Fibroblast of villous mesenchyme (primary cell): ENCODE measurements around the gene KCNJ14. TPM values are rescaled to one million over a fixed set of nuclear protein-coding genes. Genes with fewer than 3 reads are reported as not detected.
"Not testable (repeated sequence)": the region's sequence is repeated elsewhere in the genome, so short reads cannot be mapped to it uniquely, and the experiment has no call there.

ENCODE experiments used
- DNase-seq: peaks from one replicate; pipeline ENCODE4 v3.0.0-alpha.2; 2010; ENCODE audit warnings: low read depth
- H3K4me3 ChIP-seq: 2 replicates; pipeline ENCODE4 v1.5.1; 2011; ENCODE audit warnings: low read depth, mild to moderate bottlenecking, low read length
- total RNA-seq: library from RNA; depleted of rRNA; stranded (reverse); fragments of >200 nt; gene quantifications from 2 replicates; pipeline ENCODE4 v1.2.3, GENCODE V29; 2012
- TF ChIP-seq, protein P1 (sequence below): IDR thresholded peaks from 2 replicates; pipeline ENCODE4 v1.5.1; 2012; ENCODE audit warnings: low read depth, mild to moderate bottlenecking, low read length; ENCODE audit not compliant: insufficient read depth

Gene KCNJ14
- total RNA-seq, 1 donor = 0.43 TPM

DNA sequence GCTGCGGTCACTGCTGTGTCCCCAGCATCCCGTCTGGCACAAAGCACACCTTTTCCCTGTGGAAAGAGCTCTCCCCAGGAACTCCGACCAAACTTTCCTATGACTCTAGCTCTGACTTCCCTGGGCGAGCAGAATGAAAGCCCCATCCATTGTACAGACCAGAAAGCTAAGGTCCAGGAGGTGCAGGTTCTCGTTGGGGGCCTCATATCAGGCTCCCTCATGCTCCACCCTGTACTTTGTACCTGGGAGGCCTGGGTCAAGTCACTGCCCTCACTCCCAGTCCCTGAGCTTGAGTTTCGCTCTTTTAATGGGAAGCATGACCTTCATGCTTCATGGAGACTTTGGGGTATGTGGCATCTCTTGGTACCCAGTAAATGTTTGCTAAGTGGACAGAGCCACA is 32.2 kb downstream of the KCNJ14 start:
- H3K4me3 ChIP-seq = no peak overlapping the region
- TF ChIP-seq, protein P1, sequence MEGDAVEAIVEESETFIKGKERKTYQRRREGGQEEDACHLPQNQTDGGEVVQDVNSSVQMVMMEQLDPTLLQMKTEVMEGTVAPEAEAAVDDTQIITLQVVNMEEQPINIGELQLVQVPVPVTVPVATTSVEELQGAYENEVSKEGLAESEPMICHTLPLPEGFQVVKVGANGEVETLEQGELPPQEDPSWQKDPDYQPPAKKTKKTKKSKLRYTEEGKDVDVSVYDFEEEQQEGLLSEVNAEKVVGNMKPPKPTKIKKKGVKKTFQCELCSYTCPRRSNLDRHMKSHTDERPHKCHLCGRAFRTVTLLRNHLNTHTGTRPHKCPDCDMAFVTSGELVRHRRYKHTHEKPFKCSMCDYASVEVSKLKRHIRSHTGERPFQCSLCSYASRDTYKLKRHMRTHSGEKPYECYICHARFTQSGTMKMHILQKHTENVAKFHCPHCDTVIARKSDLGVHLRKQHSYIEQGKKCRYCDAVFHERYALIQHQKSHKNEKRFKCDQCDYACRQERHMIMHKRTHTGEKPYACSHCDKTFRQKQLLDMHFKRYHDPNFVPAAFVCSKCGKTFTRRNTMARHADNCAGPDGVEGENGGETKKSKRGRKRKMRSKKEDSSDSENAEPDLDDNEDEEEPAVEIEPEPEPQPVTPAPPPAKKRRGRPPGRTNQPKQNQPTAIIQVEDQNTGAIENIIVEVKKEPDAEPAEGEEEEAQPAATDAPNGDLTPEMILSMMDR = no peak
- DNase-seq = no peak

DNA sequence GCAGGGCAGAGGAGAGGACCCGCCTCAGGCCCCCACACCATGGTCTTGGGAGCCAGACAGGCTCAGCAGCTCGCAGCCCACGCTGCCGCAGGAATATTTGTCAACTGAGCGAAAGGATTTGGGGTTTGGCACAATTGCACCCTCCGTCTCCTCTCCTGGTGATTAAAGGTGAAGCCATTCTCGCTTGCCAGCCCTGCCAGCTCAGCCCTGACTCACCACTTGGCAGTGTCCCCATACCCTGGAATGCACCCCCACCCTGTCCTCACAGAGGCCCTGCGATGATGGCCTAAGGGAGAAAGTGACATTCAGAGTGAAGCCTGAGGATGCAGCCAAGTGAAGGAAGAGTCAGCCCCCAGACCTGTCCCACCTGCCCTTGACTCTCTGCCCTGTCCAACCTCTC is 32.6 kb downstream of the KCNJ14 start:
- no peak overlapping the region for H3K4me3 ChIP-seq
- TF ChIP-seq, protein P1 = no peak
- no peak for DNase-seq

DNA sequence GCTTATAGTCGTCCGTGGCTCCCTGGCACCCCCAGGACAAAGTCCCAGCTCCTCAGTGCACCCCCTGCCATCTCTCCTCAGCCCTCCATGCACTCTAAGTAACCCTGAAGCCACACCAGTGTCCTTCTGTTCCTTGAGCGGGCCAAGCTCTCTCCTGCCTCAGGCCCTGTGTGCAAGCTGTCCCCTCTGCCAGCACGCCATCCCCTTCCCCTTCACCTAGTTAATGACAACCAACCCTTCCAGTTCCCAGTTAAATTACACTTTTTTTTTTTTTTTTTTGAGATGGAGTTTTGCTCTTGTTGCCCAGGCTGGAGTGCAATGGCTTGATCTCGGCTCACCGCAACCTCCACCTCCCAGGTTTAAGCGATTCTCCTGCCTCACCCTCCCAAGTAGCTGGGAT is 33.1 kb downstream of the KCNJ14 start:
- DNase-seq, H3K4me3 ChIP-seq: not testable (repeated sequence)

DNA sequence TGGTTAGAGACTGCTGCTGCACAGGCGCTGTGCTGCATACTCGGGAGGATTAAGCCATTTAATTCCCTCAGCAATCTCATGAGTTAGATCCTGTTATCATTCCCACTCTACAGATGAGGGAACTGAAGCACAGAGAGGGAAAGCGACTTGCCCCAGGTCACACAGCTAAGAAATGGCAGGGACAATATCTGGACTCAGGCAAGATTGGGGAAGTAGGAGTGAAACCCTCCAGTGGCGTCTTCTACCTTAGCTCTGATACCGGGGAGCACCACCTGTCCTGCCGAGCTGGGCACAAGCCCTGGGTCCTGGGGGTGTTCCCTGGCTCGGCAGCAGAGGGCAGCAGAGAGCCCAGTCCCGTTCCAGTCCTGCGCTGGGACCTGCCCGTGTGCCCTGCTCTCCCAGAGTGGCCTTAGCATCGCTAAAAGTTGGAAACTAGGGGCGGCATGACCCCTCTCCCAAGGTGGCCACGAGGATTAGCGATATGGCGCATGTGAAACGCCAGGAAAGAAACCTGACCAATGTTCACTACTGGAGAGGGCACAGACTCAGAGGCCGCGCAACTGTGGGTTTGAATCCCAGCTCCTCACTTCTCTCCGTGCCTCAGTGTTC is 34.3 kb downstream of the KCNJ14 start:
- peak; percentile 54 for DNase-seq

DNA sequence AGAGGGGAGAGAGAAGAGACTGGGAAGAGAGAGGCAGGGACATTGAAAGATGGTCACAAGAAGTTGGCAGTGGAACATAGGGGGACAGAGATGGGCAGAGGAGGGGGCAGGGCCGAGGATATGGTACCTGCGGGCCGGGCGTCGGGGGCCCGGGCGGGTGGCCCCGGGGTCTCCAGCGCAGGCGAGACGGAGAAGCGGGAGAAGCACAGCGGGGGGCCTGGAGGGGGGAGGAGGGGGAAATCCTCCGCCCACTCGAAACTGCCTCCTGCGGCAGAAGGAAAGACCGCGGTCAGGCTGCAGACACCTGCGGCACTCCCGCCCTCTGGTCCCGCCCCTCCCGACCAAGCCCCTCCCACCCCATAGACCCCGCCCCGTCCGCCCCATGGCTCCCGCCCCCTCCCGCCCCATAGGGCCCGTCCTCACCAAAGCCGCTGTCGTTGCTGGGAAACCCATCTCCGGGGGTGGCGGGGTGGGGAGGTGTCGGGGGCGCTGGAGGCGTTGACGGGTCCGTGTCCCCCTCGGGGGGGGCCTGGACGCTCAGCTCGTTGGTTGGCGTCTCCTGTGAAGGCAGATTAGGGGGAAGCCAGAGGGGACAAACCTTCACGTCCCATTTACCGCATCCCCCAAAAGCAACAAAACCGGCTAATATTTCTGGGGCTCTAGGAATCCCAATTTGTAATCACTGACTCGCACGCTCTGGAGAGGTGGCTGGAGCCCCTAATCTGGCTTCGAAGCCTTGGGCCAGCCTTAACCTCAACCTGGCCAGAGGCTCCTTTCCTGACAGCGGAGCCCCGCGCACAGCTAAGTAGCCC is 35.8 kb downstream of the KCNJ14 start:
- TF ChIP-seq, protein P1 = no peak
- DNase-seq = no peak
- no peak overlapping the region for H3K4me3 ChIP-seq

More for the DNA sequence above, 34.3 kb downstream of the KCNJ14 start:
- no peak overlapping the region for H3K4me3 ChIP-seq
- TF ChIP-seq, protein P1 = peak; percentile 93

DNA sequence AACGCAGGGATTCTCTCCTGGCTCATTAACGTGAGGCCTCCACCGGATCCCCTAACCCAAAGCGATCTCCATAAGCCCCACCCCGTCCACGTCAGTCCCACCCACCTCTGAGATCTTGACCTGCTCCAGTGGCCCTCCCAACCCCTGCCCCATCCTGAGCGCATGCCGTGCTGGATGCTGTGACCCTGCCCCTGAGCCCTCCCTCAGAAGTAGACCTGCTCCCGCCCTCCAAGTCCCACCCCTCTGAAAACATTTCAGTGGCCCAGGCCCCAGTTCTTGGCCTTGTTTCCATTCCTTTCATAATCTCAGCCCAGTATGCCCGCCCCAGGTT is 36.4 kb downstream of the KCNJ14 start:
- DNase-seq = no peak
- TF ChIP-seq, protein P1 = no peak
- H3K4me3 ChIP-seq = no peak overlapping the region

DNA sequence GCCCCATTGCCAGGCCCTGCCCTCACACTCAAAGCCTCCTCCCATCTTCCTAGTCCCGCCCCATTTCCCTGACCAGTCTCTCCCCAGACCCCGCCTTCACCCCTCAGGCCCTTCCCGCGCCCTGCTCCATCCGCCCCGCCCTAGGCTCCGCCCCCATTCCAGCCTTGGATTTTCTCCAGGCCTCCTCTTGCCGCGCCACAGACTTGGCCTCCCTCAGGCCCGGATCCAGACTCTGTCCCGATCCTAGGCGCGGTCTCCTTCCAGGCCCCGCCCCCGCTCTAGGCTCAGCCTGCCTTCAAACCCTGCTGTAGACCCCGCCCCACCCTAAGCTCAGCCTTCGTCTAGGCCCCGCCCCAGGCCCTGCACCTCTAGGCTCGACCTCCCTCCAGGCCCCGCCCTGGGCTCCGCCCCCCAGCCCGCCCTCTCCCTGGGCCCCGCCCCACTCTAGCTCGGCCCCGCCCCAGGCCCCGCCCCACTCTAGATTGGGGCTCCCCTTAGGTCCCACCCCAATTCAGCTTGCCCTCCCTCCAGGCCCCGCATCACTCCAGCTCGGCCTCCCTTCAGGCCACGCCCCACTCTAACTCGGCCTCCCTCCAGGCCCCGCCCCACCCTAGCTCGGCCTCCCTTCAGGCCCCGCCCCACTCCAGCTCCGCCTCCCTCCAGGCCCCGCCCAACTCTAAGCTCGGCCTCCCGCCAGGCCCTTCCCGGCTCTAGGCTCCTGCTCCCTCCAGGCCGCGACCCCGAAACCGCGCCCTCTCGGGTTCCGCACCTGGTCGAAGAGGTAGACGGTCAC is 37.7 kb downstream of the KCNJ14 start:
- TF ChIP-seq, protein P1 = no peak
- peak overlapping the region; percentile 64 for H3K4me3 ChIP-seq

More for the DNA sequence above, 37.7 kb downstream of the KCNJ14 start:
- DNase-seq = peak; percentile 98
